ENCODE results near the gene DCTN3.

- no peak for TF ChIP-seq E2F6 (IDR thresholded peaks at IDR 0.05; ENCODE audit: borderline replicate concordance in 1 of 2, extremely low read depth in 1 of 2, insufficient read depth in 1 of 2, insufficient read length in 1 of 2, low read depth in 1 of 2, low read length in 1 of 2, poor library complexity in 1 of 2, severe bottlenecking in 1 of 2)
- TF ChIP-seq POLR2A (conservative IDR thresholded peaks at IDR 0.05) = no peak
- TF ChIP-seq RBM15 (IDR thresholded peaks at IDR 0.05; ENCODE audit: insufficient read depth, low read length) = no peak
- no peak for TF ChIP-seq CTCFL (IDR thresholded peaks at IDR 0.05; ENCODE audit: borderline replicate concordance, insufficient read depth, low read depth, low read length, poor library complexity, severe bottlenecking)
- no peak for TF ChIP-seq SMARCA5 (IDR thresholded peaks at IDR 0.05)
- TF ChIP-seq EZH2 (IDR thresholded peaks at IDR 0.05; ENCODE audit: borderline replicate concordance, low read depth, low read length) = no peak
Observed at GRCh38 chr9:34578241-34579103, 41.8 kb downstream of the DCTN3 start.

Measured in K562 (cell line).